Stimulated activated CD4-positive, alpha-beta T cell treated with anti-CD3 and anti-CD28 coated beads, Interleukin-4, amount 100 ng/mL, for 48 hours (primary cell): ENCODE results near the gene RMND1.
"Not testable (repeated sequence)": the region's sequence is repeated elsewhere in the genome, so short reads cannot be mapped to it uniquely, and the experiment has no call there.

Experiments used
- DNase-seq, 2 donors: peaks; one replicate each; pipeline ENCODE4 v3.0.0-alpha.2; 2020; ENCODE audit warnings: low read depth in 2 of 2

Gene RMND1

DNA sequence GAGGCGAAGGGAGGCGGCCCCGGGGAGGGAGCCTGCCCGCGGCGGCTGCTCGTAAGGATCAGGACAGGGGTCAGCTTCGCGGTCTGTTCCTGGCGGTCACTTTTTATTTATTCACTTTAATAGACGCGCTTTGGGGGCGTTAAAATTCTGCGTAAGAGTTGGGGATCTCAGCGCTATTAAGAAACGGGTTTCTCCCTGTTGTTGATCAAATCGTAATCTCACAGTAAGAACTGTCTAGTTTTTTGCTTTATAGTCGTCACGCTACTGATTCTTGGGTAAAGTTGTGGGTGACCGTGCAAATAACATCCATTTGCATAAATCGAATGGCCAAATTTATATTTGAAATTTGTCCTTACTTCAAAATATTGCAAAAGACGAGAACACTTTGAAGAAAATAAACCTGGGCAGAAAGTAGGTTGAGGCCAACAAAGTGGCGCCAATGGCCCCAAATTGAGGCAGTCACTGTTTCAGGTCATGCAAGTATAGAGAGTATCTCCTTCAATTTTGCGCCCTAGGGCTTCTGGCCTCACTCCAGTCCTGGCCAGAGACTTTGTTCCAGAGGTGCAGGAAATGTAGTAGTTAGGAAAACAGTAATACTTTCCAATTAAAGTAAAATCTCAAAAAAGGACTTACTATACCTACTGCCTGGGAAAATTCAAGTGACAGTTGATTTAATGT, 963 bp upstream of the RMND1 start:
- no peak for DNase-seq

GRCh38 chr6:151451417-151451949, 443 bp downstream of the RMND1 start:
- DNase-seq = no peak

- not testable (repeated sequence) for DNase-seq
Measured at GRCh38 chr6:151450928-151451327, 998 bp downstream of the RMND1 start.

- no peak for DNase-seq
Measured at GRCh38 chr6:151448623-151449022, 3.3 kb downstream of the RMND1 start.

- no peak for DNase-seq
Measured at GRCh38 chr6:151447237-151447636, 4.7 kb downstream of the RMND1 start.

DNA sequence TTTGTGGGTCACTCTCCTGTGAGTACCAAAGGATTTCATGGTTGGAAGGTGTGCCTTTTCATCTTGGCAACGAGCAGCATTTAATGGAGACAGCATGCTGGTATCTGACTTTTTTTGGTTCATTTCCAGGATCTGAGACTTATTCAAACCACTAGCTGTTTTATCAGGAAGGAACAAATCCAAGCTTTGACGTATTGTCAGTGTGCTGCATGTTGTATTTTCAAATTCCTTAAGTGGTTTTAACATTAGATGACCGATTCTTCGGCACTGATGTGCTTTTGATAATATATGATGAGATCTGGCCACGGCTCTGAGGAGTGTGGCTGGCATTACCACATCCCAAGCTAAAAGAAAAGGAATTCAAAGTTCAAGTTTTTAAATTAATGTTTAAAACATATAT, 6.4 kb downstream of the RMND1 start:
- no peak for DNase-seq

GRCh38 chr6:151443911-151444621, 7.9 kb downstream of the RMND1 start:
- DNase-seq = no peak

DNA sequence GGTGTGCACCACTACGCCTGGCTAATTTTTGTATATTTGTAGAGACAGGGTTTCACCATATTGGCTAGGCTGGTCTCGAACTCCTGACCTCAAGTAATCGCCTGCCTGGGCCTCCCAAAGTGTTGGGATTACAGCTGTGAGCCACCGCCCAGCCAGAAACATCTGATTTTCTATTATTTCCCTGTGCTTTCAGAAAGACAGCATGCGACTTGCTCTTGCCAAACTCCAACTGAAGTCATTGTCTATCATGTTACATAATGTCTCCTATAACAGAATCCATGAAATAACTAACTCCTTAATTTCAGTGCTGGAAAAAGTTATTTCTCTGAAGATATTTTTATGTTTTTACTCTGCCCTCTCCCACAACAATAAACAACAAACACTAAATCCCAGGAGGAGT, 8.5 kb downstream of the RMND1 start:
- DNase-seq = no peak

GRCh38 chr6:151442371-151442770, 9.6 kb downstream of the RMND1 start:
- DNase-seq = no peak

GRCh38 chr6:151441390-151442166, 10.3 kb downstream of the RMND1 start:
- no peak for DNase-seq

- no peak for DNase-seq
Measured at GRCh38 chr6:151440930-151441329, 11.0 kb downstream of the RMND1 start.

GRCh38 chr6:151440498-151440897, 11.4 kb downstream of the RMND1 start:
- DNase-seq = no peak

DNA sequence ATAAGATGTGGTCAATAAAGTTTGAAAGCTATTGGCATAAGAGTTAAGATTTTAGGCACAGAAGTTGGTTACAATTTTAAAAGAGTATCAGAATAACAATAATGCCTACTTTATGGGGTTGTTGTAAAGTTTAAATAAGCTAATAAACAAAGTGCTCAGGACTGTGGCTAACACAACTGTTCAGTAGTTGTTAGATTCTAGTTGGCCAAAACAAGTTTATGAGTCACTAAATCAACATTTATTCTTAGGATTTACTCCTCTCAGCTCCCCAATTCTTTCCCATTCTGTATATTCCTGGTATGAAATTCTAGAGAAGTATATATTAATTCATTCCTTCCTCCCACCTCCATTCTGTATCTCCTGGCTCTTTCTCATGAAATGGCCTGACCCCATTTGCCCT, 14.5 kb downstream of the RMND1 start:
- DNase-seq = no peak

GRCh38 chr6:151436802-151437201, 15.1 kb downstream of the RMND1 start:
- no peak for DNase-seq

DNA sequence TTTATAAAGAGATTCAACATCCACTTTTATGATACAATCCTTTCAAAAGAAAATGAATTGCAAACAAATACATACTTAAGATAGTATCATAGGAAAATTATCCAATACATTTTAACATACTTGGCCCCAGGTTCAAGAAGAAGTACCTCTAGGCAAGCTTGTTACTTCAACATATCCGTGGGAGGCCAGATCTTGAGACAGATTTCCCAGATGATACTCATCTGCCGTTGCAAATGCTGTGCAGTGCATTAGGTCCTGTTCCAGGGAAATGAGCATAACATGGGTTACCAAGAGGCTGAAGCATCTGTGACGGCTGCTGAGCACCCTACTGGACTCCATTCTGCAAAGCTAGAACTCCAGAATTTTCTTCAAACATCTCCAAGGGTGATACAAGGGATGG, 15.6 kb downstream of the RMND1 start:
- DNase-seq = no peak

DNA sequence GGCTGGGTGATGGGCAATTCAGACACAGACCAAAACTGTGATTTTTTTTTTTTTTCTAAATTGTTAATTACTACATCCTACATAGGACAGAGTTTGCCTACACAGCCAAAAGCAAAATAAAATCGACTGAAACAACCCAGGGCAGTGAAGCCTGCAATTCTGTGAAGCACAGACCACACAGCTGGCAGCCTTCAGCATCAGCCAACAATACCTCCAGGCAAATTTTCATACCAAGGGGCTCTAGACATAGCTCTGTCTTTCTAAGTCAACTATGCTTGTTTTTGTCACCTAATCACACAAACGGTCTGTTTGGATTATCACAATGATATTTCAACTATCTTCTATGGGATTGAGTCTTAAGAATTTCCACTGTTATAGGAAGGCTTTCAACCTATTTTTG, 17.6 kb downstream of the RMND1 start:
- no peak for DNase-seq

GRCh38 chr6:151432651-151433050, 19.3 kb downstream of the RMND1 start:
- no peak for DNase-seq

GRCh38 chr6:151431337-151431736, 20.6 kb downstream of the RMND1 start:
- no peak for DNase-seq

GRCh38 chr6:151430886-151431285, 21.0 kb downstream of the RMND1 start:
- no peak for DNase-seq

- no peak for DNase-seq
Measured at GRCh38 chr6:151428093-151428735, 23.7 kb downstream of the RMND1 start.

DNA sequence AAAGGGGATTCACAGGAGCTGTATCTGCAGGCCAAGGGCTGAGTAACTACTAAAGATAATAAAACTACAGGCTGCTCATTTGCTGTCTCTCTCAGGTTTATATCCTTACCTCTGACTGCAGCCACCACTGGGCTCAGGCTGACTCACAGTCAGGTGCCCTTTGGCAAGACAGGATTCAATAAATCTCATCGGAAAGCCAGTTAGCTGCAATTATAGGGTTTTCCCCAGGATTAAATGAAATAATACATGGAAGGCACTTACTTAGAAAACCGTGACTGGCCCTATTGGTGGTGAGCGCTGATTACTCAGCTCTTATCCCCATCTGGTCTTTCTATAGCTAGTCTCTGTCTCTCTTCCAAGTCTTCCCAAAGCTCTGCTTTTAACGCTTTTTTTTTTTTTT, 26.4 kb downstream of the RMND1 start:
- DNase-seq = no peak

GRCh38 chr6:151422981-151423380, 28.9 kb downstream of the RMND1 start:
- DNase-seq = no peak
